Activated CD4-positive, alpha-beta T cell treated with anti-CD3 and anti-CD28 coated beads for 1 hour (primary cell): ENCODE results near the gene ITSN1.
"Not testable (repeated sequence)": the region's sequence is repeated elsewhere in the genome, so short reads cannot be mapped to it uniquely, and the experiment has no call there.

Source experiments
- DNase-seq: peaks from one replicate; pipeline ENCODE4 v3.0.0-alpha.2; 2020

Gene ITSN1

GRCh38 chr21:33867868-33868267 is 225.6 kb downstream of the ITSN1 start:
- DNase-seq, result not testable (repeated sequence)

GRCh38 chr21:33869873-33870272 is 227.6 kb downstream of the ITSN1 start:
- no peak for DNase-seq

- no peak for DNase-seq
Observed at GRCh38 chr21:33870768-33871167, 228.5 kb downstream of the ITSN1 start.

- DNase-seq, result no peak
Observed at GRCh38 chr21:33871171-33871570, 228.9 kb downstream of the ITSN1 start.

- no peak for DNase-seq
Observed at GRCh38 chr21:33872881-33873515, 230.7 kb downstream of the ITSN1 start.

- DNase-seq, result no peak
Observed at GRCh38 chr21:33874161-33874560, 231.9 kb downstream of the ITSN1 start.

- no peak for DNase-seq
Observed at GRCh38 chr21:33875026-33875695, 232.9 kb downstream of the ITSN1 start.

GRCh38 chr21:33878824-33879223 is 236.5 kb downstream of the ITSN1 start:
- no peak for DNase-seq

GRCh38 chr21:33880626-33881025 is 238.3 kb downstream of the ITSN1 start:
- no peak for DNase-seq

GRCh38 chr21:33881689-33882440 is 239.6 kb downstream of the ITSN1 start:
- no peak for DNase-seq

- no peak for DNase-seq
Observed at GRCh38 chr21:33883118-33883517, 240.8 kb downstream of the ITSN1 start.

- DNase-seq, result no peak
Observed at GRCh38 chr21:33884376-33885171, 242.3 kb downstream of the ITSN1 start.

GRCh38 chr21:33885172-33885514 is 242.8 kb downstream of the ITSN1 start:
- DNase-seq, result no peak

GRCh38 chr21:33886321-33886720 is 244.0 kb downstream of the ITSN1 start:
- DNase-seq, result no peak

- DNase-seq, result no peak
Observed at GRCh38 chr21:33890187-33890586, 247.9 kb downstream of the ITSN1 start.

GRCh38 chr21:33892853-33893252 is 250.6 kb downstream of the ITSN1 start:
- no peak for DNase-seq

- DNase-seq, result no peak
Observed at GRCh38 chr21:33893917-33894316, 251.6 kb downstream of the ITSN1 start.

- peak; percentile 48 for DNase-seq
Observed at GRCh38 chr21:33894736-33895288, 252.5 kb downstream of the ITSN1 start.

- no peak for DNase-seq
Observed at GRCh38 chr21:33895356-33895755, 253.1 kb downstream of the ITSN1 start.

GRCh38 chr21:33896691-33897090 is 254.4 kb downstream of the ITSN1 start:
- no peak for DNase-seq

- DNase-seq, result no peak
Observed at GRCh38 chr21:33897098-33897497, 254.8 kb downstream of the ITSN1 start.

- DNase-seq, result no peak
Observed at GRCh38 chr21:33897739-33898138, 255.4 kb downstream of the ITSN1 start.

- DNase-seq, result no peak
Observed at GRCh38 chr21:33898586-33898985, 256.3 kb downstream of the ITSN1 start.
